SK-N-MC (cell line): ENCODE data around the gene SRRM4.

ENCODE experiments used
- EZH2 ChIP-seq: fragments of 200-600 bp; sonication (generic); IDR thresholded peaks from one replicate; pipeline ENCODE4 v1.6.1; 2017; ENCODE audit warnings: antibody characterized with exemption
- FOXP2 ChIP-seq: optimal IDR thresholded peaks from 2 replicates; pipeline ENCODE3; 2011; ENCODE audit warnings: mild to moderate bottlenecking, moderate library complexity; ENCODE audit not compliant: insufficient read depth; ENCODE audit errors: extremely low read length, control extremely low read depth
- POLR2AphosphoS5 ChIP-seq: IDR thresholded peaks from 2 replicates; pipeline ENCODE4 v1.6.1; 2012; ENCODE audit warnings: mild to moderate bottlenecking, low read depth, low read length, borderline replicate concordance

- TF ChIP-seq EZH2, result no peak
- TF ChIP-seq POLR2AphosphoS5, result no peak
- no peak for TF ChIP-seq FOXP2
Observed at GRCh38 chr12:119204671-119205285, 223.4 kb downstream of the SRRM4 start.
